HepG2 (cell line): Measurements from ENCODE around the gene A2ML1. TPM values are rescaled to one million over a fixed set of nuclear protein-coding genes. Genes with fewer than 3 reads are reported as not detected.

Experiments
- ATAC-seq: fragments of 200-7000 bp; cut with Tn5 transposase; 3 replicates; pipeline ENCODE4 v1.9.1; 2020; ENCODE audit warnings: mild to moderate bottlenecking, moderate library complexity
- BruUV-seq: library from RNA; stranded (reverse); fragments of 400-500 nt; replicated peaks from 2 replicates; lab custom pipeline; 2021; lab: Mats Ljungman, UMichigan
- CTCF ChIA-PET: fragments of 300-600 bp; formaldehyde crosslinking; extraction: SDS; loops from one replicate; lab custom pipeline; 2021; ENCODE audit warnings: low total read pairs, inconsistent platforms, low intra/inter-chr PET ratio; lab: Yijun Ruan, JAX
- POLR2A ChIA-PET: fragments of 350-600 bp; sonication (Branson Sonifier 250); formaldehyde crosslinking; loops from one replicate; lab custom pipeline; 2020; ENCODE audit warnings: antibody characterized with exemption, inconsistent platforms; lab: Yijun Ruan, JAX
- DNase-seq: peaks from one replicate; pipeline ENCODE4 v3.0.0-alpha.2; 2015; ENCODE audit warnings: low spot score
- FAIRE-seq: peaks from 3 replicates; lab custom pipeline; 2011; peaks lifted over from hg19 to GRCh38; lab: Jason Lieb, UNC
- H2AFZ ChIP-seq: one replicate; pipeline ENCODE4 v1.6.1; 2011; ENCODE audit warnings: low read length, inconsistent platforms
- H3K27ac ChIP-seq: fragments of 300-600 bp; 3 replicates; pipeline ENCODE4 v1.8.0; 2011; ENCODE audit warnings: mixed run types, mild to moderate bottlenecking, mixed read lengths, low read length, inconsistent platforms; ENCODE audit not compliant: insufficient read depth; ENCODE audit errors: extremely low read length
- H3K27me3 ChIP-seq, 2 experiments: fragments of 200-600 bp in 1 of 2; 2 replicates in 1 of 2; 3 replicates in 1 of 2; pipeline versions ENCODE4 v1.6.0 to v1.8.0; 2011; ENCODE audit warnings: low read length in 2 of 2, mild to moderate bottlenecking in 2 of 2, moderate library complexity in 2 of 2, inconsistent platforms in 1 of 2; ENCODE audit not compliant: insufficient read depth in 2 of 2, control insufficient read depth in 1 of 2
- H3K36me3 ChIP-seq, 2 experiments: fragments of 200-600 bp in 1 of 2; replicated peaks in 1 of 2; 2 replicates in 1 of 2; 3 replicates in 1 of 2; pipeline versions ENCODE4 v1.5.1 to v1.8.0; 2011; ENCODE audit warnings: low read length in 2 of 2, inconsistent platforms in 1 of 2; ENCODE audit not compliant: insufficient read depth in 2 of 2, control insufficient read depth in 1 of 2
- H3K4me1 ChIP-seq: 2 replicates; pipeline ENCODE4 v1.5.1; 2012; ENCODE audit warnings: low read length, inconsistent platforms; ENCODE audit not compliant: insufficient read depth
- H3K4me2 ChIP-seq: 2 replicates; pipeline ENCODE4 v1.6.0; 2011; ENCODE audit warnings: low read depth, low read length, inconsistent platforms
- H3K4me3 ChIP-seq, 3 experiments: fragments of 200-600 bp in 1 of 3; sonication (generic), shearing (Covaris generic) in 1 of 3; replicated peaks in 1 of 3; 2 replicates each; pipeline ENCODE4 v1.5.1; 2011 to 2016; ENCODE audit warnings: low read length in 3 of 3, inconsistent platforms in 2 of 3, low read depth in 2 of 3, mild to moderate bottlenecking in 2 of 3, control low read depth in 1 of 3, mixed read lengths in 1 of 3; ENCODE audit not compliant: insufficient read depth in 1 of 3
- H3K79me2 ChIP-seq: one replicate; pipeline ENCODE4 v1.6.1; 2011; ENCODE audit warnings: low read length, inconsistent platforms; ENCODE audit not compliant: insufficient read depth
- H3K9ac ChIP-seq: 2 replicates; pipeline ENCODE4 v1.6.0; 2011; ENCODE audit warnings: mild to moderate bottlenecking, low read depth, low read length, inconsistent platforms; ENCODE audit not compliant: insufficient read depth
- H3K9me3 ChIP-seq: 2 replicates; pipeline ENCODE4 v1.5.1; 2012; ENCODE audit warnings: mild to moderate bottlenecking, low read length
- H4K20me1 ChIP-seq: 2 replicates; pipeline ENCODE4 v1.6.0; 2011; ENCODE audit warnings: inconsistent platforms, mild to moderate bottlenecking, low read length, moderate library complexity; ENCODE audit not compliant: insufficient read depth
- ZMAT5 ChIP-seq: sonication (generic); formaldehyde crosslinking; IDR thresholded peaks from 2 replicates; pipeline ENCODE4 v1.5.0; 2020; ENCODE audit warnings: mild to moderate bottlenecking, low read depth, missing genetic modification reagents, borderline replicate concordance
- ZNF20 ChIP-seq: sonication (generic); formaldehyde crosslinking; IDR thresholded peaks from 2 replicates; pipeline ENCODE4 v1.4.0; 2020; ENCODE audit warnings: mild to moderate bottlenecking, moderate library complexity, missing genetic modification reagents
- ZNF660 ChIP-seq: sonication (generic); formaldehyde crosslinking; IDR thresholded peaks from 2 replicates; pipeline ENCODE4 v1.5.1; 2020; ENCODE audit warnings: mild to moderate bottlenecking, low read depth, missing genetic modification reagents, borderline replicate concordance
- WGBS: methylation state at CpG from one replicate; pipeline ENCODE4 v1.1.6; 2017; ENCODE audit warnings: low lambda C conversion rate; 5-methylcytosine and 5-hydroxymethylcytosine counted together
- in situ Hi-C: cut with HindIII; loops from 2 replicates; pipeline ENCODE4 v1.10.0; 2017; ENCODE audit warnings: low pct_unique_long_range_greater_than_20kb; ENCODE audit not compliant: extremely low pct_ligation_motif_present
- intact Hi-C: fragments of 100-400 bp; cut with micrococcal nuclease; formaldehyde crosslinking; loops from one replicate; pipeline ENCODE4 v1.10.0; 2022; ENCODE audit not compliant: unreplicated experiment
- polyA plus RNA-seq, 8 experiments: library from polyadenylated mRNA; depleted of rRNA in 3 of 8; stranded (reverse) in 7 of 8; unstranded in 1 of 8; fragments of >200 nt; fragmentation: Illumina TruSeq in 4 of 8; extraction: Trizol in 4 of 8; gene quantifications; 2 replicates each; pipeline versions ENCODE4 v1.2.1 to v1.2.3, GENCODE V29; 2011 to 2016; ENCODE audit warnings: low read depth in 4 of 8, missing spikeins in 1 of 8, mixed read lengths in 1 of 8; ENCODE audit not compliant: insufficient read depth in 1 of 8
- total RNA-seq, 5 experiments: library from RNA; depleted of rRNA; stranded (reverse); fragments of >200 nt; fragmentation: Illumina TruSeq; extraction: Trizol; gene quantifications; 2 replicates each; pipeline ENCODE4 v1.2.3, GENCODE V29; 2016; ENCODE audit warnings: low read depth in 1 of 5

A2ML1 gene
- total and polyA plus RNA-seq, 2 of the 13 experiments (the other 11 are each of a cell fraction or from before 2014, with no cell fraction given): not detected

- Histone ChIP-seq H3K27me3 (peaks cover 0 to 7% of the 10 kb centered on the region in 2 experiments; a peak in 1 of 5 replicates), H4K20me1 (no peaks in the 10 kb centered on the region), H3K79me2 (no peaks in the 10 kb centered on the region), H2AFZ (no peak overlapping the region), H3K4me2 (no peak overlapping the region), H3K4me3 (no peak overlapping the region), H3K9me3 (no peaks in the 10 kb centered on the region), H3K9ac (no peak overlapping the region), H3K27ac (no peak overlapping the region), H3K4me1 (peaks cover 9% of the 10 kb centered on the region), H3K36me3 (no peaks in the 10 kb centered on the region)
- 65% methylated on average over 6 of the region's 6 CpGs for WGBS
- in situ Hi-C loops (no loop called here), intact Hi-C loops (no loop called here)
- POLR2A ChIA-PET: no interaction called here
- TF ChIP-seq ZNF20: no peak
- BruUV-seq: no TSS peak
- ATAC-seq: no peak
- no peak for DNase-seq
- no peak for FAIRE-seq
- CTCF ChIA-PET: no interaction called here
Measured at GRCh38 chr12:8847435-8847834, 25.0 kb downstream of the A2ML1 start.

- 7% methylated on average over 5 of the region's 5 CpGs for WGBS
- TF ChIP-seq ZMAT5 (CRISPR knock-in tag): no peak
- no peak for TF ChIP-seq ZNF660 (CRISPR knock-in tag)
- Histone ChIP-seq H3K27me3 (peaks cover 0 to 7% of the 10 kb centered on the region in 2 experiments; a peak in 2 of 5 replicates), H4K20me1 (no peaks in the 10 kb centered on the region), H3K9me3 (no peaks in the 10 kb centered on the region), H3K4me3 (no peak overlapping the region), H2AFZ (no peak overlapping the region), H3K9ac (no peak overlapping the region), H3K4me1 (peaks cover 4% of the 10 kb centered on the region), H3K4me2 (no peak overlapping the region), H3K36me3 (no peaks in the 10 kb centered on the region), H3K79me2 (no peaks in the 10 kb centered on the region), H3K27ac (no peak overlapping the region)
- FAIRE-seq (no peak), DNase-seq (no peak), ATAC-seq (no peak)
- in situ Hi-C loops: no loop called here
- intact Hi-C loops: no loop called here
- no TSS peak for BruUV-seq
- POLR2A ChIA-PET: no interaction called here
- CTCF ChIA-PET: no interaction called here
Measured at GRCh38 chr12:8849876-8850275, 27.5 kb downstream of the A2ML1 start.
